Erythroblast (primary cell): Measurements from ENCODE around the gene TNFRSF17.

Source experiments
- GATA1 ChIP-seq: IDR thresholded peaks from 2 replicates; pipeline ENCODE4 v1.6.1; 2011; ENCODE audit warnings: low read depth, mild to moderate bottlenecking, control low read depth, low read length, moderate library complexity
- POLR2A ChIP-seq: IDR thresholded peaks from 2 replicates; pipeline ENCODE4 v1.6.1; 2011; ENCODE audit warnings: mild to moderate bottlenecking, low read length

DNA sequence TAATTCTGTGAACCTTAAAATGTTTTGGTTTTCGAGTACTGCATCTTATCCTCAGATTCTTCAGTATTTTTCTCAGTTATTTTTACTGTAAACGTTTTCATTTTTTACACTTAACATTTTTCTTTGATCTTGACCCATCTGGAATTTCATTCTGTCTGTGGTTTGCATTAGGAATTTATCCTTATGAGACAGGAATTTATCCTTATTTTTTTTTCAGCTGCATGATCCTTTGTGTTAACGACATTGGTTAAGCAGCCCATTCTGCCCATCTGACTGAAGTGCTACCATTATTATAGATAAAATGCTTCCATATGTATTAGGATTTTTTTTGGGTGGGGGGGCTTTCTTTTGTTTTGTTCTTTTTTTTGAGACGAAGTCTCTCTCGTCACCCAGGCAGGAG, 52.5 kb downstream of the TNFRSF17 start:
- TF ChIP-seq POLR2A (no peak), GATA1 (no peak)
